ENCODE measurements around the gene HIPK1. TPM values are rescaled to one million over a fixed set of nuclear protein-coding genes. Genes with fewer than 3 reads are reported as not detected.

The HIPK1 gene
- total and polyA plus RNA-seq, 2 of the 13 experiments (the other 11 are each of a cell fraction or from before 2014, with no cell fraction given): 20.8 to 33.4 TPM

DNA sequence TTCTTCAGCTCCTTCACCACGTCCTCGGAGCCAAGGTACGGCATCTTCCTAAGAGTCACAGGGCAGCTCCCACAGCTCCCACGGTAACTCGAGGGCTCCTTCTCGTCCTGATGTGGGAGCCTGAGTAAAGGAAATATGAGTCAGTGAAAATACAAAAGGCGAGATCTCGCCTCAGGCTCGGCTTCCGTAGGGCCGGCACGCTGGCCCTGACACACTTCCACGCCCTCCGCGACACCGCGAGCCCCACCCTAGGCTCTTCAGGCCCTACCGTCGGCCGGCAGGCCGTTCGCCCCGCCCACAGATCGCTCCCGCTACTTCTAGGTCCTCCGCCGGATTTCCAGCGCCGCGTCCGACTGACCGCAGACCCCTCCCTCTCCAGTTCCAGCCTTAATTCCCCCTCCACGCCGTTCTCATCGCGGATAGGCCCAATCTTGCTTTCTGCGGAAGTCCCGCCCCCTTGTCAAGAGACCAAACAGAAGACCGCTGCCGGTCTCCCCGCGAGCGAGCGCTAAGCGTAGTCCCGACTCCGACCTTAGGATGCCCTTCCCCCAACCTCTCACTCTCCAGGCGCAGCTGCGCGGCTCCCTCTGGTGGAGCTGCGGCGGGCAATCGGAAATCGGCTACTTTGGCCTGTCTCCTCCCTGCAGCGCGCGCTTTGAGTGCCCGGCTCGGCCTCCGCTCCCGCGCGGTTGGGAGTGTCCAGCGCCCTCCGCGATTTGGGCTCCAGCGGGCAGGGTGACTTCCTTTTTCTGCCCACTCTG is 24.3 kb upstream of the HIPK1 start, which contains the start of the genes AP4B1 and DCLRE1B (continued):
- TF ChIP-seq, protein P1, sequence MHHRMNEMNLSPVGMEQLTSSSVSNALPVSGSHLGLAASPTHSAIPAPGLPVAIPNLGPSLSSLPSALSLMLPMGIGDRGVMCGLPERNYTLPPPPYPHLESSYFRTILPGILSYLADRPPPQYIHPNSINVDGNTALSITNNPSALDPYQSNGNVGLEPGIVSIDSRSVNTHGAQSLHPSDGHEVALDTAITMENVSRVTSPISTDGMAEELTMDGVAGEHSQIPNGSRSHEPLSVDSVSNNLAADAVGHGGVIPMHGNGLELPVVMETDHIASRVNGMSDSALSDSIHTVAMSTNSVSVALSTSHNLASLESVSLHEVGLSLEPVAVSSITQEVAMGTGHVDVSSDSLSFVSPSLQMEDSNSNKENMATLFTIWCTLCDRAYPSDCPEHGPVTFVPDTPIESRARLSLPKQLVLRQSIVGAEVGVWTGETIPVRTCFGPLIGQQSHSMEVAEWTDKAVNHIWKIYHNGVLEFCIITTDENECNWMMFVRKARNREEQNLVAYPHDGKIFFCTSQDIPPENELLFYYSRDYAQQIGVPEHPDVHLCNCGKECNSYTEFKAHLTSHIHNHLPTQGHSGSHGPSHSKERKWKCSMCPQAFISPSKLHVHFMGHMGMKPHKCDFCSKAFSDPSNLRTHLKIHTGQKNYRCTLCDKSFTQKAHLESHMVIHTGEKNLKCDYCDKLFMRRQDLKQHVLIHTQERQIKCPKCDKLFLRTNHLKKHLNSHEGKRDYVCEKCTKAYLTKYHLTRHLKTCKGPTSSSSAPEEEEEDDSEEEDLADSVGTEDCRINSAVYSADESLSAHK (CRISPR knock-in tag; IDR thresholded peaks at IDR 0.05; ENCODE audit: borderline replicate concordance): no peak
- TF ChIP-seq, protein P2, sequence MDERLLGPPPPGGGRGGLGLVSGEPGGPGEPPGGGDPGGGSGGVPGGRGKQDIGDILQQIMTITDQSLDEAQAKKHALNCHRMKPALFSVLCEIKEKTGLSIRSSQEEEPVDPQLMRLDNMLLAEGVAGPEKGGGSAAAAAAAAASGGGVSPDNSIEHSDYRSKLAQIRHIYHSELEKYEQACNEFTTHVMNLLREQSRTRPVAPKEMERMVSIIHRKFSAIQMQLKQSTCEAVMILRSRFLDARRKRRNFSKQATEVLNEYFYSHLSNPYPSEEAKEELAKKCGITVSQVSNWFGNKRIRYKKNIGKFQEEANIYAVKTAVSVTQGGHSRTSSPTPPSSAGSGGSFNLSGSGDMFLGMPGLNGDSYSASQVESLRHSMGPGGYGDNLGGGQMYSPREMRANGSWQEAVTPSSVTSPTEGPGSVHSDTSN (CRISPR knock-in tag; IDR thresholded peaks at IDR 0.05): peak; percentile 42; the same call in 1 of the 2 replicates
- TF ChIP-seq SNRNP70 (IDR thresholded peaks at IDR 0.05; ENCODE audit: low read depth, low read length) (no peak), ZNF713 (CRISPR knock-in tag; IDR thresholded peaks at IDR 0.05) (no peak), HNRNPL (IDR thresholded peaks at IDR 0.05; ENCODE audit: low read depth, low read length) (0 out of 2 replicates have a peak, but pooled peaks have one; percentile 42), NR2C2 (CRISPR knock-in tag; IDR thresholded peaks at IDR 0.05; ENCODE audit: borderline replicate concordance) (peak; percentile 80; the same call in 1 of the 2 replicates), PAWR (CRISPR knock-in tag; IDR thresholded peaks at IDR 0.05; ENCODE audit: borderline replicate concordance) (no peak), ZNF879 (CRISPR knock-in tag; IDR thresholded peaks at IDR 0.05) (no peak), KDM1A (CRISPR knock-in tag; IDR thresholded peaks at IDR 0.05) (no peak)
- TF ChIP-seq, protein P3, sequence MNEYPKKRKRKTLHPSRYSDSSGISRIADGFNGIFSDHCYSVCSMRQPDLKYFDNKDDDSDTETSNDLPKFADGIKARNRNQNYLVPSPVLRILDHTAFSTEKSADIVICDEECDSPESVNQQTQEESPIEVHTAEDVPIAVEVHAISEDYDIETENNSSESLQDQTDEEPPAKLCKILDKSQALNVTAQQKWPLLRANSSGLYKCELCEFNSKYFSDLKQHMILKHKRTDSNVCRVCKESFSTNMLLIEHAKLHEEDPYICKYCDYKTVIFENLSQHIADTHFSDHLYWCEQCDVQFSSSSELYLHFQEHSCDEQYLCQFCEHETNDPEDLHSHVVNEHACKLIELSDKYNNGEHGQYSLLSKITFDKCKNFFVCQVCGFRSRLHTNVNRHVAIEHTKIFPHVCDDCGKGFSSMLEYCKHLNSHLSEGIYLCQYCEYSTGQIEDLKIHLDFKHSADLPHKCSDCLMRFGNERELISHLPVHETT (CRISPR knock-in tag; conservative IDR thresholded peaks at IDR 0.05): peak; percentile 95
- TF ChIP-seq, protein P4, sequence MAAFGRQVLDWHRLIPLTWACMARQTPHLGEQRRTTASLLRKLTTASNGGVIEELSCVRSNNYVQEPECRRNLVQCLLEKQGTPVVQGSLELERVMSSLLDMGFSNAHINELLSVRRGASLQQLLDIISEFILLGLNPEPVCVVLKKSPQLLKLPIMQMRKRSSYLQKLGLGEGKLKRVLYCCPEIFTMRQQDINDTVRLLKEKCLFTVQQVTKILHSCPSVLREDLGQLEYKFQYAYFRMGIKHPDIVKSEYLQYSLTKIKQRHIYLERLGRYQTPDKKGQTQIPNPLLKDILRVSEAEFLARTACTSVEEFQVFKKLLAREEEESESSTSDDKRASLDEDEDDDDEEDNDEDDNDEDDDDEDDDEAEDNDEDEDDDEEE (CRISPR knock-in tag; IDR thresholded peaks at IDR 0.05): no peak; the same call in 1 of the 2 replicates
- TF ChIP-seq, protein P5, sequence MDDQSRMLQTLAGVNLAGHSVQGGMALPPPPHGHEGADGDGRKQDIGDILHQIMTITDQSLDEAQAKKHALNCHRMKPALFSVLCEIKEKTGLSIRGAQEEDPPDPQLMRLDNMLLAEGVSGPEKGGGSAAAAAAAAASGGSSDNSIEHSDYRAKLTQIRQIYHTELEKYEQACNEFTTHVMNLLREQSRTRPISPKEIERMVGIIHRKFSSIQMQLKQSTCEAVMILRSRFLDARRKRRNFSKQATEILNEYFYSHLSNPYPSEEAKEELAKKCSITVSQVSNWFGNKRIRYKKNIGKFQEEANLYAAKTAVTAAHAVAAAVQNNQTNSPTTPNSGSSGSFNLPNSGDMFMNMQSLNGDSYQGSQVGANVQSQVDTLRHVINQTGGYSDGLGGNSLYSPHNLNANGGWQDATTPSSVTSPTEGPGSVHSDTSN (CRISPR knock-in tag; IDR thresholded peaks at IDR 0.05; ENCODE audit: borderline replicate concordance): 0 out of 2 replicates have a peak, but pooled peaks have one; percentile 45
- TF ChIP-seq, protein P6, sequence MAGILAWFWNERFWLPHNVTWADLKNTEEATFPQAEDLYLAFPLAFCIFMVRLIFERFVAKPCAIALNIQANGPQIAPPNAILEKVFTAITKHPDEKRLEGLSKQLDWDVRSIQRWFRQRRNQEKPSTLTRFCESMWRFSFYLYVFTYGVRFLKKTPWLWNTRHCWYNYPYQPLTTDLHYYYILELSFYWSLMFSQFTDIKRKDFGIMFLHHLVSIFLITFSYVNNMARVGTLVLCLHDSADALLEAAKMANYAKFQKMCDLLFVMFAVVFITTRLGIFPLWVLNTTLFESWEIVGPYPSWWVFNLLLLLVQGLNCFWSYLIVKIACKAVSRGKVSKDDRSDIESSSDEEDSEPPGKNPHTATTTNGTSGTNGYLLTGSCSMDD (CRISPR knock-in tag; IDR thresholded peaks at IDR 0.05): no peak
- TF ChIP-seq, protein P7, sequence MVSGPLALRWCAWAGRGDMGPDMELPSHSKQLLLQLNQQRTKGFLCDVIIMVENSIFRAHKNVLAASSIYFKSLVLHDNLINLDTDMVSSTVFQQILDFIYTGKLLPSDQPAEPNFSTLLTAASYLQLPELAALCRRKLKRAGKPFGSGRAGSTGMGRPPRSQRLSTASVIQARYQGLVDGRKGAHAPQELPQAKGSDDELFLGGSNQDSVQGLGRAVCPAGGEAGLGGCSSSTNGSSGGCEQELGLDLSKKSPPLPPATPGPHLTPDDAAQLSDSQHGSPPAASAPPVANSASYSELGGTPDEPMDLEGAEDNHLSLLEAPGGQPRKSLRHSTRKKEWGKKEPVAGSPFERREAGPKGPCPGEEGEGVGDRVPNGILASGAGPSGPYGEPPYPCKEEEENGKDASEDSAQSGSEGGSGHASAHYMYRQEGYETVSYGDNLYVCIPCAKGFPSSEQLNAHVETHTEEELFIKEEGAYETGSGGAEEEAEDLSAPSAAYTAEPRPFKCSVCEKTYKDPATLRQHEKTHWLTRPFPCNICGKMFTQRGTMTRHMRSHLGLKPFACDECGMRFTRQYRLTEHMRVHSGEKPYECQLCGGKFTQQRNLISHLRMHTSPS (CRISPR knock-in tag; IDR thresholded peaks at IDR 0.05; ENCODE audit: low read depth): no peak
- TF ChIP-seq, protein P8, sequence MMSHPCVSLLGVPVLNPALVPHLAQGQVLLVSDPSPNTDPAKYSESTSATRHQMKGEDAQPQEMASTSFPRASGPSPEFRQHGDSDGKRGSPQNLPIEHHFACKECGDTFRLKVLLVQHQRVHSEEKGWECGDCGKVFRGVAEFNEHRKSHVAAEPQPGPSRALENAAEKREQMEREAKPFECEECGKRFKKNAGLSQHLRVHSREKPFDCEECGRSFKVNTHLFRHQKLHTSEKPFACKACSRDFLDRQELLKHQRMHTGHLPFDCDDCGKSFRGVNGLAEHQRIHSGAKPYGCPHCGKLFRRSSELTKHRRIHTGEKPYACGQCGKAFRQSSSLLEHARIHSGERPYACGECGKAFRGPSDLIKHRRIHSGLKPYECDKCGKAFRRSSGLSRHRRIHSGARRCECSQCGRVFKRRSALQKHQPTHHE (CRISPR knock-in tag; IDR thresholded peaks at IDR 0.05; ENCODE audit: borderline replicate concordance): peak; percentile 32; the same call in 1 of the 2 replicates
